Mesothelial cell of epicardium (in vitro differentiated cells): ENCODE data around the gene SAMSN1. TPM values are rescaled to one million over a fixed set of nuclear protein-coding genes. Genes with fewer than 3 reads are reported as not detected.

Source experiments
- DNase-seq, 2 experiments: peaks; one replicate each; pipeline ENCODE4 v3.0.0; 2021; ENCODE audit warnings: low spot score in 2 of 2; ENCODE audit not compliant: unreplicated experiment in 2 of 2
- H3K27ac Mint-ChIP-seq: 2 replicates; pipeline ENCODE4 v1.8.0; 2021; ENCODE audit warnings: mixed read lengths
- H3K27me3 Mint-ChIP-seq: 2 replicates; pipeline ENCODE4 v1.8.0; 2021; ENCODE audit warnings: low read depth, mixed read lengths
- H3K36me3 Mint-ChIP-seq: 2 replicates; pipeline ENCODE4 v1.8.0; 2021; ENCODE audit warnings: mixed read lengths
- H3K4me1 Mint-ChIP-seq: 2 replicates; pipeline ENCODE4 v1.8.0; 2021; ENCODE audit warnings: mixed read lengths
- H3K4me3 Mint-ChIP-seq: 2 replicates; pipeline ENCODE4 v1.8.0; 2021; ENCODE audit warnings: mild to moderate bottlenecking, moderate library complexity, mixed read lengths
- H3K9me3 Mint-ChIP-seq: 2 replicates; pipeline ENCODE4 v1.8.0; 2021; ENCODE audit warnings: mixed read lengths
- CTCF ChIP-seq: fragments of 200-600 bp; sonication (generic); IDR thresholded peaks from one replicate; pipeline ENCODE4 v1.5.0; 2021; ENCODE audit warnings: antibody characterized with exemption; ENCODE audit not compliant: unreplicated experiment
- total RNA-seq: library from RNA; stranded (reverse); gene quantifications from 3 replicates; pipeline ENCODE4 v1.2.1, GENCODE V29; 2021

SAMSN1 gene
- total RNA-seq, 1 donor from 2014 or later, result 0.36 TPM

GRCh38 chr21:14543983-14544382 is 2.1 kb downstream of the SAMSN1 start:
- peaks cover 3% of the 10 kb centered on the region for H3K9me3 Mint-ChIP-seq
- H3K27me3 Mint-ChIP-seq, result no peaks in the 10 kb centered on the region
- H3K4me3 Mint-ChIP-seq, result no peak overlapping the region
- H3K27ac Mint-ChIP-seq, result no peak overlapping the region
- no peak for DNase-seq
- TF ChIP-seq CTCF, result no peak
- H3K4me1 Mint-ChIP-seq, result no peaks in the 10 kb centered on the region
- no peaks in the 10 kb centered on the region for H3K36me3 Mint-ChIP-seq

- no peak overlapping the region for H3K27ac Mint-ChIP-seq
- H3K4me1 Mint-ChIP-seq, result no peaks in the 10 kb centered on the region
- H3K4me3 Mint-ChIP-seq, result no peak overlapping the region
- peaks cover 3% of the 10 kb centered on the region for H3K9me3 Mint-ChIP-seq
- H3K36me3 Mint-ChIP-seq, result no peaks in the 10 kb centered on the region
- no peaks in the 10 kb centered on the region for H3K27me3 Mint-ChIP-seq
- TF ChIP-seq CTCF, result no peak
- no peak for DNase-seq
Observed at GRCh38 chr21:14542638-14543037, 3.5 kb downstream of the SAMSN1 start.

- TF ChIP-seq CTCF, result no peak
- Mint-ChIP-seq H3K9me3 (peaks cover 8% of the 10 kb centered on the region), H3K27me3 (no peaks in the 10 kb centered on the region), H3K36me3 (no peaks in the 10 kb centered on the region), H3K27ac (no peak overlapping the region), H3K4me1 (no peaks in the 10 kb centered on the region), H3K4me3 (peak overlapping the region; percentile 36)
- no peak for DNase-seq
Observed at GRCh38 chr21:14541841-14542490, 4.1 kb downstream of the SAMSN1 start.

GRCh38 chr21:14538483-14538882 is 7.6 kb downstream of the SAMSN1 start:
- H3K4me3 Mint-ChIP-seq, result no peak overlapping the region
- no peak for TF ChIP-seq CTCF
- H3K27me3 Mint-ChIP-seq, result no peaks in the 10 kb centered on the region
- H3K27ac Mint-ChIP-seq, result no peak overlapping the region
- no peaks in the 10 kb centered on the region for H3K36me3 Mint-ChIP-seq
- no peak for DNase-seq
- H3K9me3 Mint-ChIP-seq, result peaks cover 24% of the 10 kb centered on the region
- H3K4me1 Mint-ChIP-seq, result no peaks in the 10 kb centered on the region

- no peak for DNase-seq
- Mint-ChIP-seq H3K27ac (no peak overlapping the region), H3K36me3 (no peaks in the 10 kb centered on the region), H3K9me3 (peaks cover 24% of the 10 kb centered on the region), H3K4me1 (peaks cover 5% of the 10 kb centered on the region), H3K27me3 (no peaks in the 10 kb centered on the region), H3K4me3 (no peak overlapping the region)
- TF ChIP-seq CTCF, result no peak
Observed at GRCh38 chr21:14536929-14537328, 9.2 kb downstream of the SAMSN1 start.

- Mint-ChIP-seq H3K4me1 (peaks cover 8% of the 10 kb centered on the region), H3K4me3 (no peak overlapping the region), H3K27me3 (no peaks in the 10 kb centered on the region), H3K36me3 (no peaks in the 10 kb centered on the region), H3K27ac (no peak overlapping the region), H3K9me3 (peaks cover 24% of the 10 kb centered on the region)
- DNase-seq, result no peak
- TF ChIP-seq CTCF, result no peak
Observed at GRCh38 chr21:14535702-14536101, 10.4 kb downstream of the SAMSN1 start.
